Stimulated activated CD4-positive, alpha-beta T cell treated with anti-CD3 and anti-CD28 coated beads, TNF-alpha, amount 100 ng/mL, for 24 hours (primary cell): ENCODE measurements around the gene MGLL.
"Not testable (repeated sequence)": the region's sequence is repeated elsewhere in the genome, so short reads cannot be mapped to it uniquely, and the experiment has no call there.

Experiments used
- DNase-seq, 3 experiments: peaks; one replicate each; pipeline ENCODE4 v3.0.0-alpha.2; 2020; ENCODE audit warnings: low read depth in 3 of 3

MGLL gene

DNA sequence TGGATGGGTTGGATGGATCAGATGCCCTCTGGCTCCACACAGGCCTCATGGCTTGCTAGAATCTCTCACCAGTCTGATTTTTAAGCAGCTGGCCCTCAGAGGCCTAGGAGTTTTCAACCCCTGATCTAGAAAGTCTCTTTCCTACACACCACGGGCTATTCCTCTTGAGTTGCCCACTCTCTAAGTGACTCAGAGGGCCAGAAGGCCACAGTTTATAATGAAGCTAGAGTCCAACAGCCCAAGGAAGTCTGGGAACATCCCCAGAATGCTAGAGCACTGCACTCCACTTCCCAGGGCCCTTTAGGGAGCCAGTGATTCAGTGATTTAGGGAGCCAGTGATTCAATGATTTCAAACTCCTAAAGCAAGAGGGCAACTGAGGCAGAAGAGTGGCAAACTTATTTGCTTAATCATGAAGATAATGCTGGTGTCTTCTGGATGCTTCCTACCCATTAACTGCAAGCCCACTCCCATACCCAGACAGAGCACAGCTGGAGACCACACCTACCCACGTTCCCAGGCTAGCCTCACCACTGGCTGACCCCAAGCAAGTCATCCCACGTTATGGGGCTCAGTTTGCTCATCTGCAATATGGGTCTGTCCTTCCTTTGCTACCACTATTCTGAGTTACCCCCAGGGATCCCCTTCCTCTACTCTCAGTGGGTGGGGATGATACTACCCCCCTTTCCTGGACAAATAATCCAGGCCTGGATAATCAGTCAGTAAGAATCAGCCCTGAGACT is 112.8 kb downstream of the MGLL start:
- DNase-seq = no peak

DNA sequence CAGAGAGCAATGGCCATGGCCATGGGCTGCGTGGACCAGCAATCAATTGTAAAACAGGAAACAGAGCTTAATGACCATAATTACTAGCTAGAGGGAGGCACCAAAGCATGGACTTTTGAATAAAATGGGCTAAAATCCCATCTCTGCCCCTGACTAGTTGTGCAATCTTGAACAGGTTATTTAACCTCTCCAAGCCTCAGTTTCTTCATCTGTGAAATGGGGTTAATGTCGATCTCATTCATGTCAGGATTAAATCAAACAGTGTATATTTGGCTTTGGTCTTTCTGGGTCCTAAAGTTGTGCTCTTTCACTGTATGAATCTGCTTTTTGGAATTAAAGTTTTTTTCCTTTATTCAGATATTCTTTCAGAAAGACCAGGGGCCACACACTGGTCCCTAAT is 113.5 kb downstream of the MGLL start:
- no peak for DNase-seq

DNA sequence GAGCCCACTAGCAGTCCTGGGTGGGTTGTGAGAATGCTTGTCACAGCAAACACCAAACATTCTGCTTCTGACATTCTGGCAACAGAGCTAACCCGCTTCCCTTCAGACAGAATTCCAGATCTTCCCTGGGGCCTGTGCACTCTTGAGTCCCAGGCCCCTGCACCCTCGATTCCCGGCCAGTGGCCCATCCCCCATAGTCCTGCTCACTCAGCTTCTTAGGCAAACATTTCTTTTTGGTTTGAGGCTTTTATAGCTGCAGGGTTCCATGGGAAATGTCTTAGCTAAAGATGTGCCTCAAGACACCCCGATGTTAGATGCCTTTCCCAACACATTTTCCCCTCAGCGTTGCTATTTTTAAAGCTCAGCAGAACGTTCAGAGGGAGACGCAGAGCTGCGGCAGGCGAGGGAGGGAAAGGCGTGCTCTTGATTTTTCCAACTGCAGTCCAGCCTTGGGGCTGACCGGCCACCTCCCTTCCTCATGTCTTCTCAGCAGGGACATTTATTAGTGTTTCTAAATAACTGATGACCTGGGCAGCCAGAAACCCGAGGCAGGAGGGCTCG is 114.4 kb downstream of the MGLL start:
- DNase-seq = no peak

DNA sequence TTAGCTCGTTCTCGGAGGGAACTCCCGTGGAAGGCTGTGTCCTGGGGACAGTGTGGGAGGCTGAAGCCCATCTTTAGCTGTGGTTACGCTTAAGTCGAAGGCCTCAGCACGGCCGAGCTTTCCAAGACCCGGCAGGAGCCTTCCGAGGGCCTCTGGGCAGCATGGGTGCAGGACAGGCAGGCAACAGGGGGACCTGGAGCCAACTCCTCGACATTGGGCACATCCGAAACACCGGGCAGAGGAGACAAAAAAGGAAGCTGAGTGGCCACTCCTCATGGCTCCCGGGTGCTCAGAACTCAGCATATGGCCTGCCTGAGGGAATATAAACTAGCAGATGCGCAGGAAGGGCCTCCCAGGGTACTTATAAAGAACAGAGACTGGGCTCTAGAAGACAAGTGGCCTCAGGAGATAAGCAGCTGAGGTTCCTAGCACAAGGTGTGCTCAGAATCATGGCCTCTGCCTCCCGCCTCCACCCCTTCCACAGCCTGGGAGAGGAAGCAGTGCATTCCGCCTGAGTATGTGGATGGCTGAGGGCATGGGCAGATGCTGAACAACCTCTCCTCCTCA is 115.4 kb downstream of the MGLL start:
- DNase-seq = no peak

DNA sequence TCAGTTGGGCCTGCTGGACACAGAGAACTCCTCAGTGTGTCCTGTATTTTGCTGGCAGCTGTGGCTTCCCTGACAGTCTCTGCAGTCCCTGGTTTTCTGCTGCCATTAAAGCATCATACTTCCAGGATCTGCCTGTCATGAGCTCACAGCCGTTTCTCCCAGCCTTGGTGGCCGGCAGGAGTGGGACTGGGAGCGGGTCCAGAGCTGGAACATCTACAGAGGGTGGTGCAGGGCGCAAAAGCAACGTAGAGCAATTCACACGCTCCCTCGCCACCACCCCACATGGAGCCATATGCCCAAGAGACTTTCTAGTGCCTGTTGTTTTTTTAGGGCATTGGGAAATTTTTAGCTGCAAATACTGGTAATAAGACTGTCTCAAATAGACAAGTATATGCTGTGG is 116.0 kb downstream of the MGLL start:
- DNase-seq = no peak

DNA sequence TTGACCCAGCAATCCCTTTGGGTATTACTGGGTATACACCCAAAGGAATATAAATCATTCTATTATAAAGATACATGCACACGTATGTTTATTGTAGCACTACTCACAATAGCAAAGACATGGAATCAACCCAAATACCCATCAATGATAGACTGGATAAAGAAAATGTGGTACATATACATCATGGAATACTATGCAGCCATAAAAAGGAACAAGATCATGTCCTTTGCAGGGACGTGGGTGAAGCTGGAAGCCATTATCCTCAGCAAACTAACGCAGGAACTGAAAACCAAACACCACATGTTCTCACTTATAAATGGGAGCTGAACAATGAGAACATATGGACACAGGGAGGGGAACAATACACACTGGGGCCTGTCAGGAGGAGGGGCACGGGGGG is 117.5 kb downstream of the MGLL start:
- not testable (repeated sequence) for DNase-seq

DNA sequence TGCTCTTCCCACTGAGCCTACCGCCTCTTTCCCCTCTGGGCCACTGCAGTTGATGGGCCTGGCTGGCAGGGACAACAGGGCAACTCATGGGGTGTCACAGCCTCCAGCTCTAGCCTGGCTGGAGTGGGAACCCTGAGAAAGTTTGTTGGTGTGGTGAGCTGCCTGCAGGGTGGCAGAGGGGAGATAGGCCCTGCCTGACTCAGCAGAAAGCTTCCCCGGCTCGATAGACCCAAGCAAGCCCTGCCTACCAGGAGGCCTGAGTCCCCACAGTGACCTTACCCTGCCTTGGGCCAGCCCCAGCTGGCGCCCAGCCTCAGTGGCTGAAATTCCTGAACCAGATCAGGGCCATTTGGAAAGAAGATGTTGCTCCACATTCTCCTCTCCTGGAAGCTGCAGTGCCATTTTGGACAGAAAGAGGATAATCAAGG is 120.2 kb downstream of the MGLL start:
- no peak for DNase-seq

DNA sequence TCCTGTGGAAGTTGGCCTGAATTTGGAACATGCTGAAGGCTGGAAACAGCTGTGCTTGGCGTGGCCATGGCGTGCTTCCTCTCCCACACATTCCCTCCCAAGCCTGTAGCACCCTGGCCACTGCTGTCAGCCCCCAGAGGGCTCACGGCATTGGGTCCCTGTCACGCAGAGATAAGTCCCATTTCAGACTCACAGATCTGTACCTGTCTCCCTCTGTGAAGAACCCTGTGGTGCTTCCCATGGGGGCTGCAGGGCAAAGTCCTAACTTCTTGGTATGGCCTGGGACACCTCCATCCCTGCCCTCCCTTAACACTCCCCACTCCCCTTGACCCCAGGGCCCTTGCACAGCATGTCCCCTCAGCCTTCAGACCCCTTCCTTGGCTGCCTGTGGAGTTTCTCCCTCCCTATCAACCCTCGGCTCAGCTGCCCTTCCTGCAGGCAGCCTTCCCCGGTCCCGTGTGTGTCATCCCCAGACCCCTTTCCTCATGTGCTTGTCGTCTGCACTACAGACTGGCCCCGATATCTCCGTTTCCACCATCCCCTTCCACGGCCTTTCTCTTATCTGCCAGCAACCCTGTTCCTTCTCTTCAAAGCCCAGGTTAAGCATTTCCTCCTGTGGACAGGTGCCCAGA is 120.9 kb downstream of the MGLL start:
- DNase-seq = no peak

DNA sequence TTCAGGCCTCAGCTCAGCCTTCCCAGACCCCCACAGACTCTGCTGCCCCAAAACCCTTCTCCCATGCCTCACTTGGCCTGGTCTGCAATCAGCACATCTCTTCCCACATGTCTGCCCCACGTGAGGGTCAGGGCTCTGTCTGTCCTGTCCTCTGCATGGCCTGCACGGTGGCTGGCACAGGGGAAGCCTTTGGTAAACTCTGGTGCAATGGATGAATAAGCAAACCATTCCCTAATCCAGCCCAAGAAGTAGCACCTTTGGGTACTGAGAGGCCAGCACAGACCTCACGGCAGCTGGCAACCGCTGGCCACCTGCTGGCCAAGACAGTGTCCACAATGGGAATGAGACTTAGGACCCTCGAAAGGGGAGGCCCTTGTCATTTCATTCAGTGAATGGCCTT is 121.9 kb downstream of the MGLL start:
- no peak for DNase-seq

DNA sequence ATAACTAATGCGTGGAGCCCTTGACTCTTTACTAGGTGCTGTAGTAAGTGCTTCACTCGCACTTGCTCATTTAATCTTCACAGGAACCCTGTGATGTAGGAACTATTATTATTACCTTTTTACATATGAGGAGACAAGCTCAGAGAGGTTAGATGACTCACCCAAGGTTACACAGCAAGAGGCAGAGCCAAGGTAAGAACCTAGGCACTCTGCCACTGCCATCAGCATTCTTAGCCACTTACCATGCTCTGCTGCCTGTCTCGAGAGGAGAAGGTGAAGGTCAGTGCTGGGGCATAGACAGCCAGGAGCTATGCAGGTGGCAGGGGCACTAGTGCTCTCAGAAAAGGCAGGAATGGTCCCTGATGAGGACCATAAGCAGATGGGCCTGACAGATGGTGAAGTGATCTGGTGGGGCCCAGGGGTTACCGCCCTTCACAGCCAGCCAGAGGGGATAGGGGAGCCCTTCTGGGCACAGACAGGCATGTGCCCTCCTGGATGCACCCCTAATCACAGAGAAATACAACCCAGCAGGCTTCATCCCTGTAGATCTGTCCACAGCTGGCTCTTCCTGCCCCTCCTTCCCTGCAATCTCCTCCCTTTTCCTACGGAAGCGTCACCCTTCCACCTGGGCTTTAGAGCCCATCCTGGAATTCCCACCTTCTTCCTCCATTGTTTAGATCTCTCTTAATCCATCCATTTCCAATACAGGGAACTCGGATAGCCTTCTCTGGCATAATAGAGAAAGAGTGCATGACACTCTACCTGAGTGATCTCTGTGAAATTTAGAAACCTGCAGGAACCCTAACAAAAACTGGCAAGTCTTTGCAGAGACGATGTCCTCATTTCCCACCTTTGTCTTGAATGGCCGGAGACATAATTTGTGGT is 122.7 kb downstream of the MGLL start:
- no peak for DNase-seq

DNA sequence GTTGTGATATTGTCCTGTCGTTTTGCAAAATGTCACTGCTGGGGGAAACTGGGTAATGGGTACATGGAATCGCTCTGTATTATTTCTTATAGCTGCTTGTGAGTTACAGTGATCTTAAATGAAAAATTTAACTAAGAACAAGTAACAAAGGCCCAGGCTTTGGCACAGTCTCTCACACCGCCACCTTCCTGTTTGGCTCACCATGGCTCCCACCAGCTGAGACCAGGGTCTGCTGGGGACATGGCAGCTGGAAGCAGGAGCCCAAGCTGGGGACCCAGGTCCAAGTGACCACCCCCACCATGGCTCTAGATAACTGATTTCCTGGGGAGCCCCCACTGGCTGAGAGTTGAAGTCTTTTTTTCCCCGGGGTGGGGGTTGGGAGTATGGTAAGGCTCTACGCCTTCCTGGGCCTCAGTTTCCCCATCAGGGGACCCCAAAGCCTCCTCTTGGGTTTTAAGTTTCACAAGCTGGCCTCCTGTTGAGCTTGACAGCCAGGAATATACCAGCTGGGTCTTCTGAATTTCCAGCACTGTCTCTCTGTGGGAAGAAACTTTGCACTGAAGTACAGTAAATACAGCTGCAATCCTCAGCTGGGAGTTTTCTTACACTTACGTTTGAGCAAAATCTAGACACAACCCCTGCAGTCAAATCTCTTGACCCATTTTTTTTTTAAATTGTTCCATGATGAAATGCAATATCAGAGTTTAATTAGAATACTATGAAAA is 123.5 kb downstream of the MGLL start:
- no peak for DNase-seq

DNA sequence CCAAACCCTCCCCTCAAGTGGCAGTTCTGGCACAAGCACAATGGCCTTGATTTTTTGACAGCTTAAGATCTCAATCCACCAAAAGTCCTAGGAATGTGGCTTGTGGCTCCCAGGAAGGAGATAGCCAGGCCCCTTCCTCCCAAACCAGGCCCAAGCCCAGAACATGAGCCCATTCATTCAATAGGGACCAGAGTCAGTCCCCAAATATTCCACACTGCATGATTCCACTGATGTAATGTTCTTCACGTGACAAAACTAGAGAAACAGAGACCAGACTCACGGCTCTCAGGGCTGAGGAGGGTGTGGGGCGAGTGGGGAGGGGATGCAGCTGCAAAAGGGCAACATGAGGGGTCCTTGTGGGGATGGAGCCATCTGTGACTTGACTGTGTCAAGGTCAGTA is 124.0 kb downstream of the MGLL start:
- no peak for DNase-seq

DNA sequence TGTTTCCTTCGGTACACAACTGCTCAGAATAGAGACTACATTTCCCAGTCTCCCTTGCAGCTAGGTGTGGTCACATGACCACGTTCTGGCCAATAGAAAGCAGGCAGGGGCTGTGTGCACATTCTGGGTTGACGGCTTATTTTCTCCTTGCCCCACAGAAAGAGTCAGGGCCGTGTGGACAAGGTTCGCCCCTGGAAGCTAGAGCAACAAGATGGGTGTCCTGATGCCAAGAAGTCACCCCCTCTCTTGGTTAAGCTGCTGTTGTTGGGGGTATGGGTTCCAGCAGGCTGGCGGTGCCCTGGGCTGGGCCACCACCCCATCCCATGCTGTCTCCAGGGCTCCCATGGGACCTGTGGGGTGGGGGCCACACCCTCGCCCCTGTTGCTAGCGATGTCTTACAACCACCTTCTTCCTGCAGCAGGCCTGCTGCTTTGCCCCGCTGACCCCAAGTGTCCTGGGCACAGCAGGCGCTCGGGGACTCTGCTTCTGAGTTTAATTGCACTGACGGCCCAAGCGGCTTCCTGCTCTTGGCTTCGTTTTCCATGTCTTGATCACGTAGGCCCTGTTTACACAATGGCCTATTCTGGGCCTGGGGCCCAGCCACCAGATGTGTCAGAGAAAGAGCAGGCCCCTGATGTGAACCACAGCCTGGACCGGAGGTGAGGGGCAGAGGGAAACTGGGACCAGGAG is 124.6 kb downstream of the MGLL start:
- peak in 1 of 3 experiments; percentile 37 for DNase-seq

DNA sequence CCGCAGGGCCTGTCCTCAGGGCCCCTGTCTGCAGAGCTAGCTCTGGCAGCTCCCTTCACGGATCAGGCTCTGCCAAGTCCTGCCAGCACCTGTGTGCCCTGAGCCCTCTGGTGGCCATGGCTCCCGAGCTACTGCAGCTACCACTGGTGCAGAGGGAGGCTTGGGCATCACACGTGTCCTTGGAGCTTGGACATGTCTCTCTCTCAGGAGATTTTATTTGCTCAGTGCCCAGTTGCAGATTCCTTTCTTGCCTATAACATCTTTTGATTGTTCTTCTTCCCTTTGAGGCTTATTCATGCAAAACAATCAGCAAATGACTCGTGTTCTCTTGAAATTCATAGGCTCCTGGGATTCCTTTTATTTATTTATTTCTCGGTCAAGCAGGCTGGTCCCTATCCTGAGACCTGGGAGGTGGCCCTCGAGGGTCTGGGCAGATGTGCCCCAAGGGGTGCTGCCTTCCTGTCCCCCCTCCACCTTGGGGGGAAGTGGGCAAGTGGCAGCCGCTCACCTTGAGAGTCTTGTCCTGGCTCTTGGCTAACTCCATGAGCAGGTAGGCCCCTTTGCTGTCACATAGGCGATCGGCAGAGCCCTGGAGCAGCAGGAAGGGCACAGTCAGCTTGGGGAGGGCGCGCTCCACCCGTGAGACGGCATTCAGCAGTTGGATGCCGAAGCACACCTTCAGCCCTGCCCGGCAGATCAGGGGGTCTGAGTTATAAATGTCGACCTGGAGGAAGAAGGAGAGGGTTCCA is 127.7 kb downstream of the MGLL start:
- DNase-seq = peak in 1 of 3 experiments; percentile 26

DNA sequence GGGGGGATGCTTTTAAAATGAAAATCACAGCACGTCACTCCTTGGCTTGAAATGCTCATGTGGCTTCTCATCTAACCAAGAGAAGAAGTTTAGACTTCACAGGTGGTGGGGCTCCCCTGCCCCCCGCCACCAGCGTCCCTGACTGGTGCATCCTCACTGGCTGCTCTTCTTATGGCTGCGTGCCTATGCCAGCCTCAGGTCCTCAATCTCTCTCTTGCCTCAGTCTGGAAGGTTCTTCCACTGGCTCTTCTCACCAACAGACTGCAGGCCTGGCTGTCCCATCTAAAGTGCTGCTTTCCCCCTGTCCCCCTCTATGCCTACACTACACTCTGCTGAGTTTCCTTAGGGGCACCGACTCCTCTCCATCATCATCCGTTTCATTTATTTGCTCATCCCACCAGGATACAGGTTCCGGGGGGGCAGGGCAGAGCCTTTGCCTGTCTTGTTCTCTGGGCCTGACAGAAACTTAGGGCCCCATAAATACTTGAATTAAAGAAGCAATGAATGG is 128.9 kb downstream of the MGLL start:
- no peak for DNase-seq

DNA sequence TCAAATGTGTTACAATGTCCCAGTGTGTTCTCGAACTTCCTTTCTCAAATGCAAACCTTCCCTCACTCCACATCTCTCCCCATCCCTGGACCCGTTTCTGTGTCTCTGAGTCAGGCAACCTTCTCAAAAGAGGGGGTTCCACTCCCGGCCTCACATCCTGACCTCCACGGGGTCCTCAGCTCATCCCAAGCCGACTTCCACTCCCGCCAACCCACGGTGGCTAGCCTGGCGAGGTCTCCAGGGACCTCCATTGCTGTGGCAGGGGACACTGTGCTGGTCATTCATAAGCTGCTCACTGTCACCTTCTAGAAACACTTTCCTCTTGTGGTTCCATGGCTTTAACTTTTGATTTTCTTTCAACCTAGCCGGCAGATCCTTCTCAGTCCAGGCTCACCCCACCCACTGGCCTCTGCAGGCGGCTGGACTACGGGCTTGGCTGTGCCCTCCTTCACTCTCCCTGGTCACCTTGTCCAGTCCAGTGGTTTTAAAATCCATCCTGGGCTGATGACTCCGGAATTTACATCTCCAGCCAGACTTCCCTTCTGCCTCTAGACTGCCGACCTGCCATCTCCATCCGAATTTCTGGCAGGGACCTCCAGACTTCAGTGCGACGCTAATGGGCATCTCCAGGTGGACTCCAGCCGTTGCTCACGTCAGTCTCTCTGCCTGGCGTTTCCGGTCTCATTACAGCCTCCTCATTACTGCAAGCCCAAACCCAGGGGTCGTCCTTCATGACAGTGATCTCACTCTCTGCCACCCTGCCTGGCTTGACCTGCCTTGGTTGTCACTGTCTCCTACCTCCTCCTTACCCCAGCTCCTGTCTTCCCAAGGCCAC is 129.6 kb downstream of the MGLL start:
- DNase-seq = no peak

DNA sequence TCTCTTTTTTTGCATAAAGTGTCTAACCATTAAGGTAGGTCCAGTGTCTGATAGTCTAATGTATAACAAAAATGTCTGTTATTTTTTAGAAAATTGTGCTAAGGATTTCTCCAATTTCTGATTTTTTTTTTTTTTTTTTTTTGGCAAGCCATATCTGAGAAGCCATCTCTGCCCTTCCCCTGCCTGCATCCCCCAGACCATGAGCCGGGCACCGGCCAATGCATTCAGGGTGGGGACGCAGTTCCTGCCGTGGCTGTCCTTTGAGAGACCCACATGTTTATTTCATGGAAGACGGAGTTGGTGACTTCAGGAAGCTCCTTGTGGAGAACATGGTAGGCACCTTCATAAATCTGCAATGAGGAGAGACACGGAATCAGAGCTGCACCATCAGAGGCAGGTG is 130.3 kb downstream of the MGLL start:
- DNase-seq = no peak

DNA sequence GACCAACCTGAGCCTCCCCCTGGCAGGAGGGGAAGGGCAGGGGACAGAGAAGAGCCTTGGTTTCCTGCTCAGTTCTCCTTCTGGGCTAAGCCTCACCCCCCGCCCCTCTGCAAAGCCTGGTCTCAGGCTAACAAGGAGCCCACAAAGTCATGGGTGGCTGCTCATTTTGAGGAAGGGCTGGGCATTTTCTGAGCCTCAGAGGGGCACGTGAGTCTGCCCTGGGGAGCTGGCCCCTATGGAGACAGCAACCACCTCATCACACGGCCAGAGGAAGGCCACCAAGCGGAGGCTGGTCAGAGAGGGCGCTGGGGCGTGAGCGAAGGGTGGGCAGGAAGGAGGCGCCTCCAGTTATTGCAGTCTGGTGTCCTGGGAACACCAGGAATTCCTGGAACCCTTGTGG is 130.8 kb downstream of the MGLL start:
- DNase-seq = no peak
